ENCODE measurements around the gene CDR2L.
"Not testable (repeated sequence)": the region's sequence is repeated elsewhere in the genome, so short reads cannot be mapped to it uniquely, and the experiment has no call there.

Gene CDR2L

DNA sequence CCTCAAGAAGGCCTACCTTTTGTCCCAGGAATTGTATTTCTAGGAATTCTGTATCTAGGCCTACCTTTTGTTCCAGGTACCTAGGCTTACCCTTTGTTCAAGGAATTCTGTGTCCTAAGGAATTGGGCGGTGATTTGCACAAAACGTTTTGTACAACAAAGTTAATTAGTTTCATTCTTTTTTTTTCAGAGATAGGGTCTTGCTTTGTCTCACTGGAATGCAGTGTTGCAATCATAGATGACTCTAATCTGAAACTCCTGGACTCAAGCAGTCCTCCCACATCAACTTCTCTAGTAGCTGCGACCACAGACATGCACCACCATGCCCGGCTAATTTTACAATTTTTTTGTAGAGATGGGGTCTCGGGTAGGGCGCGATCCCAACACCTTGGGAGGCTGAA is 7.0 kb downstream of the CDR2L start:
- H3K9ac ChIP-seq (ENCODE audit: low read depth, low read length): no peak overlapping the region

DNA sequence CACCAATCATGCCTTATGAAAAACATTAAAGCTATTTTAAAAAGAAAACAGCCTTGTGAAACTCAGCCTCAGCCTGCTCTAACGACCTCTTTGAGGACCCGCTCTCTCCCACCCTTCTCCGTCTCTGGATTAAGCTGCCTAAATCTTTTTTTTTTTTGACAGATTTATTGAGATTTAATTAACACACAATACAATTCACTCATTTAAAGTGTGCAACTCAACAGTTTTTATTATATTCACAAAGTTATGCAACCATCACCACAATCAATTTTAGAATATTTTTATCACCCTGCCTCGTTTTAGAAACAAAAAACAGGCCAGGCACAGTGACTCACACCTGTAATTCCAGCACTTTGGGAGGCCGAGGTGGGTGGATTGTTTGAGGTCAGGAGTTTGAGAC is 8.4 kb downstream of the CDR2L start:
- Histone ChIP-seq H3K9ac (ENCODE audit: low read depth, low read length) (no peak overlapping the region), H3K27me3 (ENCODE audit: control insufficient read depth, insufficient read depth, low read length) (no peaks in the 10 kb centered on the region), H3K36me3 (ENCODE audit: control insufficient read depth, insufficient read depth, low read length) (no peaks in the 10 kb centered on the region), H3K4me1 (ENCODE audit: control insufficient read depth, insufficient read depth, low read length) (no peaks in the 10 kb centered on the region), H3K9me3 (ENCODE audit: control insufficient read depth, insufficient read depth, low read length) (no peaks in the 10 kb centered on the region), H3K4me3 (ENCODE audit: low read depth, low read length) (no peak overlapping the region)

More for the DNA sequence above, 7.0 kb downstream of the CDR2L start:
- H3K36me3 ChIP-seq (ENCODE audit: control insufficient read depth, insufficient read depth, low read length): no peaks in the 10 kb centered on the region
- H3K4me1 ChIP-seq (ENCODE audit: control insufficient read depth, insufficient read depth, low read length): no peaks in the 10 kb centered on the region
- H3K9me3 ChIP-seq (ENCODE audit: control insufficient read depth, insufficient read depth, low read length): no peaks in the 10 kb centered on the region
- no peaks in the 10 kb centered on the region for H3K27me3 ChIP-seq (ENCODE audit: control insufficient read depth, insufficient read depth, low read length)
- no peak overlapping the region for H3K4me3 ChIP-seq (ENCODE audit: low read depth, low read length)

DNA sequence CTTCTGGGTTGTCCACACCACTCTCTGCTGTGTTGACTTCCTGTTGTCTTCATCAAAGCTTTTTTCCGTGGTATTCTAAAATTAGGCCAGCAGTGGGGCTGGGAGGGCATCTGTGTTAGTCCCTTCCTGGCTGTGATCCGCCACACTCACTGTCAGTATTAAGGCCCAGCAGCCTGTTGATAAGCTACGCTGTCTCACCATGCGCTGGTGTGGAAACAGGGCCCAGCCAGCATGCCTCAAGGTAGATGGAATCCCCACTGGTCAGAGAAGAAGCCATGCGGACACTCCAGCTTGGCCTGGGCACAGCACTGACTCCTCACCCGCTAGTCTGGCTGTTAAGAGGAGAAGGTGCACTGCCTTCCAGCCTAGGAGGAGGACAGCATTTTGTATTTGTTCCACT is 11.4 kb downstream of the CDR2L start:
- Histone ChIP-seq H3K36me3 (ENCODE audit: control insufficient read depth, insufficient read depth, low read length) (peaks cover 15% of the 10 kb centered on the region), H3K9me3 (ENCODE audit: control insufficient read depth, insufficient read depth, low read length) (no peaks in the 10 kb centered on the region), H3K4me3 (ENCODE audit: low read depth, low read length) (no peak overlapping the region), H3K27me3 (ENCODE audit: control insufficient read depth, insufficient read depth, low read length) (no peaks in the 10 kb centered on the region), H3K9ac (ENCODE audit: low read depth, low read length) (no peak overlapping the region), H3K4me1 (ENCODE audit: control insufficient read depth, insufficient read depth, low read length) (no peaks in the 10 kb centered on the region)

DNA sequence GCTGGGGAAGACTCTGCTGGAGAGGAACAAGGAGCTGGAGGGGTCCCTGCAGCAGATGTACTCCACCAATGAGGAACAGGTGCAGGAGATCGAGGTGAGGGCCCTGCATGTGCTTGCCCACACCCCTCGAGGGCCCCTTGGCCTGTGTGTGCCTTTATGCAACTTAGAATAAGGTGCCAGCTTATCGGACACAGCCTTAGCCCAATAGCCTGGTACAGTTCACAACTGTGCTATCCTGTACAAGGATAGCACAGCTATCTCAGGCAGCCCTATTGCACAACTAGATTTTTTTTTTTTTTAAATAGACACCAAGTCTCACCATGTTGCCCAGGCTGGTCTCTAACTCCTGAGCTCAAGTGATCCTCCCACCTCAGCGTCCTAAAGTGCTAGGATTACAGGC is 12.1 kb downstream of the CDR2L start:
- H3K36me3 ChIP-seq (ENCODE audit: control insufficient read depth, insufficient read depth, low read length): peaks cover 18% of the 10 kb centered on the region
- no peaks in the 10 kb centered on the region for H3K9me3 ChIP-seq (ENCODE audit: control insufficient read depth, insufficient read depth, low read length)
- no peak overlapping the region for H3K9ac ChIP-seq (ENCODE audit: low read depth, low read length)
- no peak overlapping the region for H3K4me3 ChIP-seq (ENCODE audit: low read depth, low read length)
- H3K27me3 ChIP-seq (ENCODE audit: control insufficient read depth, insufficient read depth, low read length): no peaks in the 10 kb centered on the region
- H3K4me1 ChIP-seq (ENCODE audit: control insufficient read depth, insufficient read depth, low read length): no peaks in the 10 kb centered on the region

DNA sequence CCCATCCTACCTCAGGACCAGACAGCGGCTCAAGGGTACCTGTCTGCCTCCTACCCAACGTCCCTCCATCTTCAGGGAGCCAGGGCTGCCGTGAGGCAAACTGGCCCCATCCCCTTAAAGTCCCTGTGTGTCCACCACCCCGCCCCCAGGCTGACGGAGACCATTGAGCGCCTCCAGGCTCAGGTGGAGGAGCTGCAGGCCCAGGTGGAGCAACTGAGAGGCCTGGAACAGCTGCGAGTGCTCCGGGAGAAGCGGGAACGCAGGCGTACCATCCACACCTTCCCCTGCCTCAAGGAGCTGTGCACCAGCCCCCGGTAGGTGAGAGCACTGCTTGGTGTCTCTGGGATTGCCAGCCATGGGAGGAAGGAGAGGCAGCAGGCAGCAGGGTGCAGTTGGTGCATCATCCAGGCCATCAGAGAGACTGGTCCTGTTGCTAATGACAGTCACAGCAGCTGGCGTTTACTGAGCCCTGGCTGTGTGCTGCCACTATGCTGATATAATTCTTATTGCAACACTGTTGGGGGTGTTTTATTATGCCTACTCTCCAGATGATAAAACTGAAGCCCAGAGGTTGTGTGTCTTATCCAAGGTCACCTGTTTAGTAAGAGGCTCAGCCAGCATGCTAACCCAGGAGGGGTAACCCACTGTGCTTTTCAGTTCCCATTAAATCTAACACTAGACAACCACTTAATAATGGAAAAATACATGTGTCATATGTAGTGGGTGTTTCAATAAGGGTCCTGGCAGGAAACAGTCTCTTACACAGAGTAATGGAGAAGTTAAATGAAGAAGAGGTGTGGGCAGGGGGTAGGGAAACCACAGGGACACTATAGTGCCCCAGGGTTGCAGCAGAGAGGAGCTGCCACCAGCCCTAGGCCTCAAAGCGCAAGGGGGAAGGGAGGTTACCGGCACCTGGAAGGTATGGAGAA is 14.7 kb downstream of the CDR2L start:
- Histone ChIP-seq H3K27me3 (ENCODE audit: control insufficient read depth, insufficient read depth, low read length) (no peaks in the 10 kb centered on the region), H3K4me3 (ENCODE audit: low read depth, low read length) (no peak overlapping the region), H3K36me3 (ENCODE audit: control insufficient read depth, insufficient read depth, low read length) (peaks cover 18% of the 10 kb centered on the region), H3K9me3 (ENCODE audit: control insufficient read depth, insufficient read depth, low read length) (no peaks in the 10 kb centered on the region), H3K9ac (ENCODE audit: low read depth, low read length) (no peak overlapping the region), H3K4me1 (ENCODE audit: control insufficient read depth, insufficient read depth, low read length) (no peaks in the 10 kb centered on the region)

DNA sequence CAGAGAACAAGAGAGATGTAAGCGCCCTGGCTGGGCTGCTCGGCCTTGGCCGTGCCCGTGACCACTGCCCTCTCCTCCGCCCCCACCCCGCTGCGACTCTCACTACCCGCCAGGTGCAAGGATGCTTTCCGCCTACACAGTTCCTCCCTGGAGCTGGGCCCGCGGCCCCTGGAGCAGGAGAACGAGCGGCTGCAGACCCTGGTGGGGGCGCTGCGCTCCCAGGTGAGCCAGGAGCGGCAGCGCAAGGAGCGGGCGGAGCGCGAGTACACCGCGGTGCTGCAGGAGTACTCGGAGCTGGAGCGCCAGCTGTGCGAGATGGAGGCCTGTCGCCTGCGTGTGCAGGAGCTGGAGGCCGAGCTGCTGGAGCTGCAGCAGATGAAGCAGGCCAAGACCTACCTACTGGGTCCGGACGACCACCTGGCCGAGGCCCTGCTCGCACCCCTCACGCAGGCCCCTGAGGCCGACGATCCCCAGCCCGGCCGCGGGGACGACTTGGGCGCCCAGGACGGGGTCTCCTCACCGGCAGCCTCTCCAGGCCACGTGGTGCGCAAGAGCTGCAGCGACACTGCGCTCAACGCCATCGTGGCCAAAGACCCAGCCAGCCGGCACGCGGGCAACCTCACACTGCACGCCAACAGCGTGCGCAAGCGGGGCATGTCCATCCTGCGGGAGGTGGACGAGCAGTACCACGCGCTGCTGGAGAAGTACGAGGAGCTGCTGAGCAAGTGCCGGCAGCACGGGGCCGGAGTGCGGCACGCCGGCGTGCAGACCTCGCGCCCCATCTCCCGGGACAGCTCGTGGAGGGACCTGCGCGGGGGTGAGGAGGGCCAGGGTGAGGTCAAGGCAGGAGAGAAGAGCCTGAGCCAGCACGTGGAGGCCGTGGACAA is 15.9 kb downstream of the CDR2L start:
- Histone ChIP-seq H3K27me3 (ENCODE audit: control insufficient read depth, insufficient read depth, low read length) (no peaks in the 10 kb centered on the region), H3K4me1 (ENCODE audit: control insufficient read depth, insufficient read depth, low read length) (no peaks in the 10 kb centered on the region), H3K4me3 (ENCODE audit: low read depth, low read length) (no peak overlapping the region), H3K36me3 (ENCODE audit: control insufficient read depth, insufficient read depth, low read length) (peaks cover 18% of the 10 kb centered on the region), H3K9me3 (ENCODE audit: control insufficient read depth, insufficient read depth, low read length) (no peaks in the 10 kb centered on the region), H3K9ac (ENCODE audit: low read depth, low read length) (no peak overlapping the region)

DNA sequence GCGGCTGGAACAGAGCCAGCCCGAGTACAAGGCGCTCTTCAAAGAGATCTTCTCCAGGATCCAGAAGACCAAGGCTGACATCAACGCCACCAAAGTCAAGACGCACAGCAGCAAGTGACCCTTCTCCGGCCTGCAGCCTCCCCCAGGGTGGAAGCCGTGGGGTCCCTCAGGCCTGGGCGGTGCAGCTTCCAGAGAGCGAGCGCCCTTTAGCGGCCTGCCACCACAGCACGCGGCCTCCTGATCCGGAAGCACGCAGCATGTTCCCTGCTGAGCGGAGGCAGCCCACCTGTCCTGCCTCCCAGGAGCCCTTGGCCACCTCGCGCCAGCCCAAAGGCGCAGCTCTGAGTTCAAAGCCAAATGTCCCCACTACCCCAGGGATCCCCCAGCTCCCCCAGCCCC is 16.5 kb downstream of the CDR2L start:
- H3K4me3 ChIP-seq (ENCODE audit: low read depth, low read length): no peak overlapping the region
- no peak overlapping the region for H3K9ac ChIP-seq (ENCODE audit: low read depth, low read length)
- H3K36me3 ChIP-seq (ENCODE audit: control insufficient read depth, insufficient read depth, low read length): peaks cover 18% of the 10 kb centered on the region
- no peaks in the 10 kb centered on the region for H3K4me1 ChIP-seq (ENCODE audit: control insufficient read depth, insufficient read depth, low read length)
- no peaks in the 10 kb centered on the region for H3K27me3 ChIP-seq (ENCODE audit: control insufficient read depth, insufficient read depth, low read length)
- H3K9me3 ChIP-seq (ENCODE audit: control insufficient read depth, insufficient read depth, low read length): no peaks in the 10 kb centered on the region

DNA sequence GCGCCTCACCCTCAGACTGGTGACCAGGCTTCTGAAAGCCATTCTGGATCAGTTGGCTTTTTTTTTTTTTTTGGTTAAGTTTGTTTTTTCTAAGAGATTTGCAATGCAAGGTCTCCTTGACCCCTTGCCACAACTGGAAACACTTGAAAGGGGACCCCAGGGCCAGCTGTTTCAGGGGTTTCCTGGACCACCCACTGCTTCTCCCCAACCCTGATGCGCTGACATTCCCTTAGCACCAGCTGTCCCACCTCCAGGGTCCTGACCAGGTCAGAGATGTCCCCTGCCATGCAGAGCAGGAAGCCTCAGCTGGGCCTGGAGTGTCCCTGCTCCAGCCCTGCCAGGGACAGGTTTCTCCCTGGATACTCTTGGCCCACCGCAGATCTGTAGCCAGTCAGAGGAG is 16.9 kb downstream of the CDR2L start:
- H3K9ac ChIP-seq (ENCODE audit: low read depth, low read length): no peak overlapping the region
- H3K4me3 ChIP-seq (ENCODE audit: low read depth, low read length): no peak overlapping the region
- H3K27me3 ChIP-seq (ENCODE audit: control insufficient read depth, insufficient read depth, low read length): no peaks in the 10 kb centered on the region
- H3K36me3 ChIP-seq (ENCODE audit: control insufficient read depth, insufficient read depth, low read length): peaks cover 18% of the 10 kb centered on the region
- no peaks in the 10 kb centered on the region for H3K4me1 ChIP-seq (ENCODE audit: control insufficient read depth, insufficient read depth, low read length)
- H3K9me3 ChIP-seq (ENCODE audit: control insufficient read depth, insufficient read depth, low read length): no peaks in the 10 kb centered on the region

DNA sequence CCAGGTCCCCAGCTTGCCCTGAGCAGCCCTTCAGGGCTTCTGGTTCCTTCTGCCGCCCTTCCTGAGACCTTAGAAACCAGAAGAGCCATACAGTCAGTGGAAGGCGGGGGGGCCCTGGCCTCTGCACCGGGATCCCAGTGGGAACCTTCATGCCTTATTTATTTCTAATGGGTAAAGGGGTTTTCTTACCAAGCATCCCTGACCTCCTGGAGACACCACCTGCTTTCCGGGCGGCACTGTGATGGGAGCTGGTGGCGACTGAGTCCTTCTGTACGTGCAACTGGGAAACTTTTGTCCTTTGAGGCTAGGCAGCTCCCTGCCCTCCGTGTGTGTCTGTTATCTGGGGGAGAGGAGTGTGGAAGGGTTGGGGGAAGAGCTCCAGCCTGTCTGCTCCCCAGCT is 17.9 kb downstream of the CDR2L start:
- H3K9me3 ChIP-seq (ENCODE audit: control insufficient read depth, insufficient read depth, low read length): no peaks in the 10 kb centered on the region
- no peaks in the 10 kb centered on the region for H3K4me1 ChIP-seq (ENCODE audit: control insufficient read depth, insufficient read depth, low read length)
- H3K9ac ChIP-seq (ENCODE audit: low read depth, low read length): no peak overlapping the region
- H3K36me3 ChIP-seq (ENCODE audit: control insufficient read depth, insufficient read depth, low read length): peaks cover 18% of the 10 kb centered on the region
- H3K4me3 ChIP-seq (ENCODE audit: low read depth, low read length): no peak overlapping the region
- no peaks in the 10 kb centered on the region for H3K27me3 ChIP-seq (ENCODE audit: control insufficient read depth, insufficient read depth, low read length)

DNA sequence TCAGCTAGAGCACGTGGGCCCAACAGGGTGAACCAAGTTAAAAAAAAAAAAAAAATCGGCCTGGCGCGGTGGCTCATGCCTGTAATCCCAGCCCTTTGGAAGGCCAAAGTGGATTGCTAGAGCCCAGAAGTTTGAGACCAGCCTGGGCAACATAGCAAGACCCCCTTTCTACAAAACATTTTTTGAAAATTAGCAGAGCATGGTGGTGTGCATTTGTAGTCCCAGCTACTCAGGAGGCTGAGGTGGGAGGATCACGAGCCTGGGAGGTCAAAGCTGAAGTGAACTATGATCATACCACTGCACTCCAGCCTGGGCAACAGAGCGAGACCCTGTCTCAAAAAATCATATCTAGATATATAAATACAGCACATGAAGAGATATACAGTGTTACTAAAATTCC is 18.7 kb downstream of the CDR2L start:
- H3K27me3 ChIP-seq (ENCODE audit: control insufficient read depth, insufficient read depth, low read length); H3K9ac ChIP-seq (ENCODE audit: low read depth, low read length); H3K4me3 ChIP-seq (ENCODE audit: low read depth, low read length); H3K9me3 ChIP-seq (ENCODE audit: control insufficient read depth, insufficient read depth, low read length); H3K4me1 ChIP-seq (ENCODE audit: control insufficient read depth, insufficient read depth, low read length): not testable (repeated sequence)
- peaks cover 17% of the 10 kb centered on the region for H3K36me3 ChIP-seq (ENCODE audit: control insufficient read depth, insufficient read depth, low read length)

DNA sequence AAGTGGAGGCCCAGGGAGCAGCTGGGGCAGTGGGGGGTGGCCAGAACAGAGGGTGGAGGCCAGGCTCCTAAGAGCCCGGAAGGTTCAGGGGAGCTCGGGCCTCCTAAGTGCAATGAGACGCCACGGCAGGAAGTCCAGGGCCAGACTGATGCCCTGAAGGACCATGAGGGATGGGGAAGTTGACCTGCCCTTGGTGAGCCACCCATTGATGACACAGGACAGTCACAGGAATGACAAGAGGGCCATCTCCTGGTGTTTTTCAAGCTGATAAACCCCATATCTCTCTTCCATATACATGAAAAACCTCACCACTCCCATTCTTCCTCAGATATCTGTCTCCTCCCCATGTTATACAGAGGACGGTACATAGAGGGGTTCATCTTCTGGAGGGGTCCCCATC is 19.2 kb downstream of the CDR2L start:
- peaks cover 13% of the 10 kb centered on the region for H3K36me3 ChIP-seq (ENCODE audit: control insufficient read depth, insufficient read depth, low read length)
- no peak overlapping the region for H3K9ac ChIP-seq (ENCODE audit: low read depth, low read length)
- H3K27me3 ChIP-seq (ENCODE audit: control insufficient read depth, insufficient read depth, low read length): no peaks in the 10 kb centered on the region
- H3K9me3 ChIP-seq (ENCODE audit: control insufficient read depth, insufficient read depth, low read length): no peaks in the 10 kb centered on the region
- H3K4me3 ChIP-seq (ENCODE audit: low read depth, low read length): no peak overlapping the region
- peaks cover under 1% of the 10 kb centered on the region for H3K4me1 ChIP-seq (ENCODE audit: control insufficient read depth, insufficient read depth, low read length)

DNA sequence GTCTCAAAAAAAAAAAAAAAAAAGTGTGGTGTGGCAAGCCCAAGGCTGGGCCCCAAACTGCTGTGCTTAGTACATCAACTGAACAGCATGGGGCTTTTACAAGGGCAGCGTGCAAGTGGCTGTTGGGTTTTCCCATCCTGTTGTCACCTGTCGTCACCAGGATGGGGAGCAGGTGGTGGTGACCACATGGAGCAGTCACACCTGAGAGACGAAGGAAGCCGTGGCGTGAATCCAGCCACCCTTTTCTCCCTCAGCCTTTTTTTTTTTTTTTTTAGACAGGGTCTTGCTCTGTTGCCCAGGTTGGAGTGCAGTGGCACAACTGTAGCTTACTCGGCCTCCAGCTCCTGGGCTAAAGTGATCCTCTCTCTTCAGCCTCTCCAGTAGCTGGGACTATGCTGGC is 20.9 kb downstream of the CDR2L start:
- no peak overlapping the region for H3K4me3 ChIP-seq (ENCODE audit: low read depth, low read length)
- H3K27me3 ChIP-seq (ENCODE audit: control insufficient read depth, insufficient read depth, low read length): no peaks in the 10 kb centered on the region
- H3K4me1 ChIP-seq (ENCODE audit: control insufficient read depth, insufficient read depth, low read length): peaks cover 5% of the 10 kb centered on the region
- H3K9me3 ChIP-seq (ENCODE audit: control insufficient read depth, insufficient read depth, low read length): no peaks in the 10 kb centered on the region
- peaks cover 7% of the 10 kb centered on the region for H3K36me3 ChIP-seq (ENCODE audit: control insufficient read depth, insufficient read depth, low read length)
- H3K9ac ChIP-seq (ENCODE audit: low read depth, low read length): no peak overlapping the region

Data from iPS-15b (cell line).